ENCODE measurements around the gene NDRG4.

Gene NDRG4

DNA sequence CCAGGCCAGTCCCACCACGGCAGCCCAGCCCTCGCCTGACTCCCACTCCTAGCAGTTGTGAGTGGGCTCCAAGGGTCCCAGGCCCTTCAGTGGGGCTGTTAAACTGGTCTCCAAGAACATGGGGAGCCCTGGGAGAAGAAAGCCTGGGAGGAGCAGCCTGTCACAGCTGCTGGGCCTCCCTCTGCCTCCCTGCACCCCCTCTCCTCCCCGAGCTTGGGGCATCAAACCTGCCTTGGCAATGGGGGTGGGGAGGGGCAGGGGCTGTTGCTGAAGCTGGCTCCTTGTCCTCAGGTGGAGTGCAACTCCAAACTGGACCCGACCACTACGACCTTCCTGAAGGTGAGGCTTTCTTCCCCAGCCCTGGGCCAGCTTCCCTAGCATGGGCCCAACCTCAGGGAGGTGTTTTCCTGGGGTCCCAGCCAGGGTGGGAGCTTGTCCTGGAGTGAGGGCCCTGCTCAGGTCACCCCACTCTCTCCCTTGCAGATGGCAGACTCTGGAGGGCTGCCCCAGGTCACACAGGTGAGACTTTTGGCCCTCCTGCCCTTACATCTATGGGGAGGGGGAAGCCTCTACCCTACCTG lies 8.8 kb downstream of the NDRG4 start:
- in situ Hi-C loops (cut with HindIII; ENCODE audit: low sequenced_read_pairs) = no loop called here

DNA sequence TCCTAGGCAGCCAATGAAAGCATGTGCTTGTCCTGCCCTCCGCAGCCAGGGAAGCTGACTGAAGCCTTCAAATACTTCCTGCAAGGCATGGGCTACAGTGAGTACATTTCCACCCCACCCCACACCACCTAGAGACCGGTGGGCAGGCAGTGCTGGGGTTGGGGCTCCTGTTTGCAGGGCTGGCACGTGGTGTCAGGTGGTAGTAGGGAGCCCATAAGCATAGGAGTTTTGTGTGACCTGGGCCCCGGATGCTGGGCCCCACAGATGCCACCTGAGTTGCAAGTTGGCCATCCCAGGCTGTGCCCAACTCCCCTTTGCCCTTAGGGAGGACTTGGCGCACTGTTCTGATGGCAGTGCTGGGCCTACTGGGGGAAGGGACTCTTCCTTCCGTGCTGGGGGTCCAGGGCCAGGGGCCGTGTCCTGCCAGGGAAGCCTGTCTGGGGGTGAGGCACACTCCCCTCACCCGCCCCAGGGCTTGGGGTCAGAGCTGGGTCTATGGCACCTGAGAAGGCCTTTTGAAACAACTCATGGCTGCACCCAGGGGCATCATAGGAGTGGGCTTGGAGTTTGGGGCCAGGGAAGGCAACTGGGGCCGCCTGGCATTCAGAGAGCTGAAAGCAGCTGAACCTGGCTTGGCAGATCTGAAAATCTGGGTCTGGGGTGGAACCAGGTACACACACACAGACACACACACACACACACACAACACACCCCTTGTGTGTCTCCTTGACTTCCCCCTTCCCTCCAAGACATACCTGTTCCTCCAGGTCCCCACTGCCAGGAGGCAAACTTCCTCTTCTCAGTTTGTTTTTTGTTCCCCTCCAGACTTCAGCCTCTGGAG lies 9.5 kb downstream of the NDRG4 start:
- in situ Hi-C loops (cut with HindIII; ENCODE audit: low sequenced_read_pairs) = no loop called here

DNA sequence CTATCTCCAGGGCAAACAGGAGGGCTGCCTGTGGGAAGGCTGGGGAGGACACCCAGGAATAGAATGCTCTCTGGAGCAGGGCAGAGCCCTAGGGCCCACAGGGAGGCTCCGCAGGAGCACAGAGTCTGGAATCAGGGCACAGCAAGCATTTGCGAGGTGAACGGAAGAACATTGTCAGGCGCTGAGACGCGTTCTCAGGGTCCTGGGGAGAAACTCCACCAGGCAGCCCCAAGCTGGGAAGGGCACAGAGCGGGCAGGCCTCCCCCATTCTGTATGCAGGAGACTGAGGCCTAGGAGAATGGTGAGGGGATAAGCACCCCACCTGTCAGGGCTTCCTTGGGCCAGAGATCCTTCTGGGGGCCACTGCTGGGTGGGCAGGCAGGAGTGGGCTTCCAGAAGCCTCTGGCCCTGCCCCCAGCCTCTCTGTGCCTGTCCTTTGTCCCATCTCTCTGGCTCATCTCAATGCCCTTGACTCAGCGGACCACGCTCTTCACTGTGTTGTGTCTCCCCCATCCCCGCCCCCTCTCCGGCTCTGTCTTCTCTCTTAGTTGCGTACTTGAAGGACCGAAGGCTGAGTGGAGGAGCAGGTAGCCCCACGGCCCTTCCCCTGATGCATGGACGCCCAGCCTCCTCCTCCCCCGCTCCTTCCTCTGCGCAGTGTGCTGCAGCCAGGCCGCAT lies 10.3 kb downstream of the NDRG4 start:
- in situ Hi-C loops (cut with HindIII; ENCODE audit: low sequenced_read_pairs) = no loop called here

GRCh38 chr16:58510776-58511628 lies 11.1 kb downstream of the NDRG4 start:
- in situ Hi-C loops (cut with HindIII; ENCODE audit: low sequenced_read_pairs) = no loop called here

DNA sequence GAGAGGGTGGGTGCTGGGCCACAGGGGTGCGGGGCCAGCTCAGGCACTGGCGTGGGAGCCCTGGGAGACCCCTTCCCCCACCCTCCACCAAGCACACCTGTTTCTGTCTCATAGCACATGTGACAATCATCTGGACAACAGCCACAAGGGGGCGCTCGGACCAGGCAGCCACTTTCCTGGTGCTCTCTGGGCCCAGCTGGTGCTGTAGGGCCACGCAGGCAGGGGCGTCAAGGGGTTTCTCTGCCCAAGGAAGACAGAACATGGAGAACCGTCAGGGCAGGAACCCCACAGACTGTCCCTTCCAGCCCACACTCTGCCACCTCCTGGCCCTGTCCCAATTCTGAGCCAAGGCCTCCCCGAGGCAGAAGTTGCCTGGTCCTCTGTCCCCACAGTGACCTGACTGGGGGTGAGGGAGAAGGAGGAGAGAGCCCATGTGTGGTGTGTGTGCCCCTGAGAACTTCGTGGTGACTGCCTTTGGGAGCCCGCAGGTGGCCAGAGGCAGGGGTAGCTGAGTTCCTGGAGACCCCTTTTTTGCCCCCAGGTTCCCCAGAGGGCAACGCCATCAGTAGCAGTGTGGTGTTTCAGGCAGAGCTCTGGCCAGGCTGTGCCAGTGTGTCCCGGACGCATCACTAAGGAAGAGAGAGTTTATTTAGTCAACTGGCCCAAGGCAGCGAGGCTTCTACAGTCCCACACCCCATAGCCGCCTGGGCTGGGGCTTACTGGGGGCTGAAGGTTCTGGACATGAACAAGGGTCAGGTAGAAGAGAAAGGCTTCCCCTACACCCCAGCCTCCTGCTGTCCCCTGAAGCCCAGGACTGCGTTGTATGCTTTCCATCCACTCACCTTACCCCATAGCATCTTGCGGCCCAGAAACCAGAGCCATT lies 12.2 kb downstream of the NDRG4 start:
- in situ Hi-C loops (cut with HindIII; ENCODE audit: low sequenced_read_pairs) = no loop called here

DNA sequence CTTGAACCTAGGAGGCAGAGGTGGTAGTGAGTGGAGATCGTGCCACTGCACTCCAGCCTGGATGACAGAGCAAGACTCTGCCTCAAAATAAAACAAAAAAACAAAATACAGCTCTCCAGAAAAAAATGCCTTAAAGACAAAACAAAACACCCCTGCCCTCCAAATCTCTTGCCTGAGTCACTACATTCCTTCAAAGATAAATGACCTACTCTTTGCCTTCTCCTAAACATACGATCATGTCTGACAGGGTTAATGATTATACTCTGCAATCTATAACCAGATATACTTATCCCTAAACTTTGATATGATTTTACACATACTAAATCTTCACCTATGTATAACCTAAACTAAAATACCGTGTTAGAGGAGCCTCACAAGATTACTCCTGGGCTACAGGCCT lies 13.9 kb downstream of the NDRG4 start:
- in situ Hi-C loops (cut with HindIII; ENCODE audit: low sequenced_read_pairs) = no loop called here

DNA sequence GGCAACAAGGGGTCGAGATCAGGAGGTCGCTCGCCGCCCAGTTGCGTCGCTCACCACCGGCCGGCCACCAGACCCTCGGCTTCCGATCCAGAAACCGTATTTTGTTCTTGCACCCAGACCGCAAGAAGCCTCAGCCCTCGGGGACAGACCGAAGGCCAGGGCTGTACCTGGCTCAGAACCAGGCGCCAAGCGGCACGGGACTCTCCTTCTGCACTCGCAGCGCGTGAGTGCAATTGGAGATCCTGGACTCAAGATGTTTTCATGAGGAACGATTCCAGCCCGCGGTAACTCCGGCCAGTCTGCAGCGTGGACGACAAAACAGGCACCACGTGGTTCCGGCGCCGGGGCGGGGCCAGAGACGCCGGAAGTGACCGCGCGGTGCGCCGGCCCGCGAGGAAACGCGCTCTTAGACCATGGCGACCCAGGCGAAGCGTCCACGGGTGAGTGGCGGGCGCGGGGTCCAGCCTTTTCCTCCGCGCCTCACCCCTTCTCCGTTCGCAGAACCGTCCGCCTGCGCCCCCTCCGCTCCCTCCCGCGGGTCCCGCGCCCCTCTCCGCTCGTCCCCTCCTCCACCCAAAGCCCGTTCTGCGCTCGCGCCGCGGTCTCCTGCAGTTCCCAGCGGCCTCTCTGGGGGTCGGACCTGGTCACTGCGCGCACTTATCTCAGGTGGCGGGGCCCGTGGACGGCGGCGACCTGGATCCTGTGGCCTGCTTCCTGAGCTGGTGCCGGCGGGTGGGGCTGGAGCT lies 15.4 kb downstream of the NDRG4 start, which contains the start of gene SETD6:
Gene SETD6 (plus strand): TSS at position 393 of the 746 bp plus-strand sequence. CDS start 21 bp downstream, at position 414.
- in situ Hi-C loops (cut with HindIII; ENCODE audit: low sequenced_read_pairs) = no loop called here

DNA sequence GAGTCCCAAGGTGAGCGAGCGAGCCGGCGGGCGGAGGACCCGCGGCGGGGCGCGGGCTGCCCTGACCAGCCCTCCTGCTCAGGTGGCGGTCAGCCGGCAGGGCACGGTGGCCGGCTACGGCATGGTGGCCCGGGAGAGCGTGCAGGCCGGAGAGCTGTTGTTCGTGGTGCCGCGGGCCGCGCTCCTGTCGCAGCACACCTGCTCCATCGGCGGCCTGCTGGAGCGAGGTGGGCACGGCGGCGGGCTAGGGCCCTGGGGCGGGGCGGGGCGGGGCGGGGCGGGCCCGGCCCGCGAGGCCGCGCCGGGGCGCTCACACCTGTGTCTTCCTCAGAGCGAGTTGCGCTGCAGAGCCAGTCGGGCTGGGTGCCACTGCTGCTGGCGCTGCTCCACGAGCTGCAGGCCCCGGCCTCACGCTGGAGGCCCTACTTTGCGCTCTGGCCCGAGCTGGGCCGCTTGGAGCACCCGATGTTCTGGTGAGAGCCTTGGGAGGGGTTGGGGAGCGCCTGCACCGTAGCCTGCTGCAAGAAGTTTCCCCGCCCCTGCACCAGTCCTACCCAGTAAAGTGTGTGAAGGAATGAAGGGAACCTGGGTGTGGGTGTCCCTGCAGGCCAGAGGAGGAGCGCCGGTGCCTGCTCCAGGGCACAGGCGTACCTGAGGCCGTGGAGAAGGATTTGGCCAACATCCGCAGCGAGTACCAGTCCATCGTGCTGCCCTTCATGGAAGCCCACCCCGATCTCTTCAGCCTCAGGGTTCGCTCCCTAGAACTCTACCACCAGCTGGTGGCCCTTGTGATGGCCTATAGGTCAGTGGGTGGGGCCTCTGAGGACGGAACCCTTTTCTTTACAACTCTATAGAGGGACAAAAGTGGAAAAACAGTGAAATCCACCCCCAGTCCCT lies 16.2 kb downstream of the NDRG4 start:
- in situ Hi-C loops (cut with HindIII; ENCODE audit: low sequenced_read_pairs) = no loop called here

DNA sequence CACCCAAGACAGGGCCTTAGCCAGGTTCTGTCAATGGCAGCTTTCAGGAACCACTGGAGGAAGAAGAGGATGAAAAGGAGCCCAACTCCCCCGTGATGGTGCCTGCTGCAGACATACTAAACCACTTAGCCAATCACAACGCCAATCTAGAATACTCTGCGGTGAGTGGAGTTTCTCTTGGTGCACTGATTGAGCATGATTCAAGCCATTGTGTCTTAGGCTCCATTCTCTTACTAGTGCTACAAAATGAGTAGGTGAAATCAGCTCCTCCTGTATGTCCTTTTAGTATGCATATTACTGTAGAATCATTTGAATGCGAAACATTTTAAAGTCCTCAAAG lies 16.8 kb downstream of the NDRG4 start:
- in situ Hi-C loops (cut with HindIII; ENCODE audit: low sequenced_read_pairs) = no loop called here

- in situ Hi-C loops (cut with HindIII; ENCODE audit: low sequenced_read_pairs) = no loop called here
Observed at GRCh38 chr16:58518083-58518979, 18.4 kb downstream of the NDRG4 start.

DNA sequence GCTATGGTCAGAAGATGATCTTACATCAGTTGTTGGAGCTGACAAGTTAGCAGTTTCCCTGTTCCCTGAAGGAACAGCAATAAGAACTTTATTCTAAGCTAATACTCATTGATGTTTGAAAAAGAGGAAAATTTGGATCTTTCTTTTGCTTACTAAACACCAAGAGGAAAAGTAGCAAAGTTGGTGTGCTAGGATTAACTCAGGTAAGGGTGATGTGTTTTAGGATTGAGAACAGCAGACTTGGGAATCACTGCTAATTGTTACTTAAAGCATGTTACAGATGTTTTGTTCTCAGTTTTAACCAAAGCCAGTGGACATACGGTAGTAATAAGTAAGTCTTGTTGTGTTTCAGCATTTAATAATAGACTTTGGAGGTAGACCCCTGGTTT lies 19.0 kb downstream of the NDRG4 start:
- in situ Hi-C loops (cut with HindIII; ENCODE audit: low sequenced_read_pairs) = no loop called here

GRCh38 chr16:58519707-58520106 lies 19.8 kb downstream of the NDRG4 start:
- in situ Hi-C loops (cut with HindIII; ENCODE audit: low sequenced_read_pairs) = no loop called here

- in situ Hi-C loops (cut with HindIII; ENCODE audit: low sequenced_read_pairs) = no loop called here
Observed at GRCh38 chr16:58530179-58530578, 30.2 kb downstream of the NDRG4 start.

- in situ Hi-C loops (cut with HindIII; ENCODE audit: low sequenced_read_pairs) = no loop called here
Observed at GRCh38 chr16:58532414-58532813, 32.5 kb downstream of the NDRG4 start.

DNA sequence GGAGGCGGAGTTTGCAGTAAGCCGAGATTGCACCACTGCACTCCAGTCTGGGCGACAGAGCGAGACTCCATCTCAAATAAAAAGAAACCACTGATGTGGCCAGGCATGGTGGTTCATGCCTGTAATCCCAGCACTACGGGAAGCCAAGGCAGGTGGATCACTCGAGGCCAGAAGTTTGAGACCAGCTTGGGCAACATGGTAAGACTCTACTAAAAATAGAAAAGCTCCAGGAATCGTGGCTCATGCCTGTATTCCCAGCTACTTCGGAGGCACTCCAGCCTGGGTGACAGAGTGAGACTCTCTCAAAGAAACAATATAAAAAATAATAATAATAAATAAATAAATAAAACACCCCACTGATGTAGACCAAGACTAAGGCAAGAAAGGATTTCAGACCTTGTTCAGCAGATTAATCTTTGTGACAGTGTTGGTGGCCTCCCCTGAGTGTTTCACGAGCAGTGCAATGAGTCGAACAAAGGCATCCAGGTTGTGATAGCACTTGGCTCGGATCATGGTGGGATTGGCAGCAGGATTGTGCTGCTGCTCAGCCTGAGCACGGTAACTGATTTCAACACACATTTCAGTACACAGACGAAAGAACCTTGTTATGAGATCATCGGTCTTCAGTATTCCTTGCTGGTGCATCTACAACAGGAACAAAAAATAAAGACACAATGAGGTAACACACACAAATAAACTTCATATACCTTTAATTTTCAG lies 34.0 kb downstream of the NDRG4 start:
- in situ Hi-C loops (cut with HindIII; ENCODE audit: low sequenced_read_pairs) = no loop called here

DNA sequence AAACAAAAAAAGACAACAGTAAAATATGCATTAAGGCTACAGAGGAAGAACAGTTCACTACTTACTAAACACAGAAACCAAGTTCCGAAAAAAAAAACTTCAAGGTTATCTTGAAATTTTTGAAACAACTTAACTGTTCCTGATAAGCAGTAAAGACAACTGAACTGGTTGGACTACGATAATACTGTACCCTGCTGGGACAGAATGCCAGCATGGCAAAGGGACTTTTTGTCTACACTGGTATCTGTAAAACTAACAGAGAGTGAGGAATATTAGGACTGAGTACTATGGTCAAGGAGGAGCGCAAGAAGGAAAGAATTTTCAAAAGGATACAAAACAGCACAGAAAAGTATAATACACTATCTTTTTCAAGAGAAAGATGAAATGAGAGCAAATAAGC lies 35.2 kb downstream of the NDRG4 start:
- in situ Hi-C loops (cut with HindIII; ENCODE audit: low sequenced_read_pairs) = no loop called here

- in situ Hi-C loops (cut with HindIII; ENCODE audit: low sequenced_read_pairs) = no loop called here
Observed at GRCh38 chr16:58536278-58536677, 36.3 kb downstream of the NDRG4 start.
